Embryonic facial prominence (tissue), 1 donor: ENCODE results near the gene OFD1.

Experiments
- DNase-seq: peaks from one replicate; pipeline ENCODE4 v3.0.0-alpha.2; 2016; ENCODE audit errors: extremely low spot score

Gene OFD1

DNA sequence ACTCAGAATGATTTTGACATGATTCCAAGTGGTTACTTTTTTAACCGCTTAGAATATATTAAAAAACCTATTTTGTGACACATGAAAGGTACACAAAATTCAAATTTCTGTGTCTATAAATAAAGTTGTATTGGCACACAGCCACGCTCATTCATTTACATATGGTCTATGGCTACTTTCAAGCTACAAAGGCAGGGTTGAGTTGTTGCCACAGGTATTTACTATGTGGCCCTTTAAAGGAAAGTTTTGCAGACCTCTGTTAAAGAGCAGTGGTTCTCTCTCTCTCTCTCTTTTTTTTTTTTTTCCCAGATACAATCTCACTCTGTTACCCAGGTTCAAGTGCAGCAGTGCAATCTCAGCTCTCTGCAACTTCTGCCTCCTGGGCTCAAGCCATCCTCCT is 59.3 kb downstream of the OFD1 start:
- DNase-seq: no peak

DNA sequence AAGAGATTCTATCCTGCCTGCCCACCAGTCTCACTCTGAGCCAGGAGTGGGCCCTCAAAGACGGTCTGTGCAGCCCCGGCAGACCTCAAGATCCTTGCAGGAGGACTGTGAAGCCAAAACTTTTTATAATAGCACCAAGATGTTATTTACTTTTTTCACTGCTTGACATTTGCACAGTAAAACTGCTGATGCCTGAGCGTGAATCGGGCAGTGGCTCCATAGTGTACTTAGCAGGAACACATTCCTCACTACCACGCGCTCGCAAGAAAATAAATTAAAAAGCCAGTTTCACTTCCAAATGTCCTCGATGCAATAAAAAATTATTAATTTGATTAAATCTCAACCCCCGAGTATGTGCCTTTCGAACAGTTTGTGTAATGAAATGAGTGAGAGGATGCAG is 59.9 kb downstream of the OFD1 start:
- no peak for DNase-seq

DNA sequence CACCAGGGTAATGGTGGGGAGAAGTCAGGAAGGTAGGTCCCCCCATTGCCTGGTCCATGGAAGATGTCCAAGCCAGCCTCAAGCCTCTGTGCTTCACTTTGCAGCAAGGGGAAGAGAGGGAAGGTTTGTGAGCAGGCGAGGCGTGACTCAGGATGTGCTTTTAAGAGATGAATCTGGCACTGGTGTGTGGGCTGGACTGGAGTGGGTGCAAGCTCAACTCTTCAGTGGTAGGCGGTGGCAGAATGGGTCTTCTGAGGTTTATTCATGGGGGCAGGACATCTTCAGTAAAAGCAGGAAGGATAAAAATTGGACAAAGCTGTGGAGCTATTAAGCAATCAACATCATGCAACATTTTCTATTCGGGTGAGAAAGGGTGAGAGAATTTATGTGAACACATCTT is 63.0 kb downstream of the OFD1 start:
- no peak for DNase-seq

DNA sequence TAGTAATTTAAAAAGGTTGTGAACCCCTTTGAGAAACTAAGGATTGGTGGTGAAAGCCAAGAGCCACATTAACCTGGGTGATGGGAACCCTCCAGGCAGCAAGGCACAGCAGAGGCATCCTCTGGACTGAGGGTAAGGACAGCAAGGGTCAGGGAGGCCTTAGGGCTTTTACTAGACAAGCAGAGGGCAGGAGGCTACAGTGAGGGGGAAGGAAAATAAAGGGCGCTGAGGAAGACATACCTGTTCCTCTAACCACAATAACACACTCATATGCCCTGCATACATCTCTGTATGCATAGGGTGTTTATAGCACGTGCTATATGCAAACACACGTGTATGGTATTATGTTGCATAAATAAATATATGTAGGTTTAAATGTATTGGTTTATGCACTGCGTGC is 63.6 kb downstream of the OFD1 start:
- no peak for DNase-seq

DNA sequence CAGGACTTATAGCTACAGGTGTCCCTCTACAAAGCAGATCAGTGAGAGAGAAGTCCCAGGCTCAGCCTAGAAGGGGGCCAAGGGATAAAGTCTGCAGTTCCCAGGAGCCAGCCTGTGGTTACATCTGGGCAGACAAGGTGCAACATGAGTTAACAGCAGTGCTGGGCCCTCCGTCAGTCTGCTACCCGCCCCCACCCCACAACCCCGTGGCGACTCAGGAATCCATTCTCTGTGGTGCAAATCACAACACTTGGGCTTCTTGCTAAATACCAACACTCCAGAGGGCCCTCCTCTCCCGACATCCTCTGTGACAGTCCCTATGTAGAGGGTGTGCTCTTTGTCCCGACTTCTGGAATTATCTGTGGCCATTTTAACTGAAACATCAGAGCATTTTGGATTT is 68.6 kb downstream of the OFD1 start:
- no peak for DNase-seq

DNA sequence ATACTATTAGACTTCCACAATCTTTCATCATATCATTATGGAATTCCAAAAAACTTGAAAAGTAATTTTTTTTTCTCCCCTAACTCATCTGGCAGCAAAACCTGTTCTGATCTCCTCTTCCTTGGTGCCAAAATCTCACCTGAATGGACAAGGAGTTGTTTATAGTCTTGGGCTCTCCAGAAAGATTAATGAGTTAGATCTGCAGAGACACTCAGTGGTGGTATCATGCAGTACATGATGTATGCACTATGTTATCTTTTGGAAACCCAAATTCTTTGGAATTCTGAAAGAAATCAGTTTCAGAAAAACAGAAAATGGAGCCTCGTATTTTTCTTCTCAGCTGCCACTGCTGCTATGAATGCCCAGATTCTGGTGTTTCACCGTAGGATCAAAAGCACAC is 70.7 kb downstream of the OFD1 start:
- no peak for DNase-seq

DNA sequence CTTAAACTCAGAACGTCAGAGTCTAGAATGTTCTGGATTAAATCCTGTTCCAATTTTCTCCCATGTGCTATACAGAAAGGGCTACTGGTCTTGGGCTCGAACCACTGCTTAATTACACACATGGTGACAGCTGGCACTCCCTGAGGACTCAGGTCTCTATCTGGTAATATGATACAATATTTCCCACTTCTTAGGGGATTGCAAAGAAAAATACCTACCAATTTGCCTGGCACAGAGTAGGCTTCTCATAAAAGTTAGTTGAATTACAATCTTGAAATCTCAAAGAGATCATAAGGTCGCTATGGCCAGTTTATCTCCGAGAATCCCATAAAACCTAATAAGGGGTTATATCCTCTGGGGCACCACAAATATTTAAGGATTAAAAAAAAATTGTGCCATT is 73.7 kb downstream of the OFD1 start:
- DNase-seq: no peak

DNA sequence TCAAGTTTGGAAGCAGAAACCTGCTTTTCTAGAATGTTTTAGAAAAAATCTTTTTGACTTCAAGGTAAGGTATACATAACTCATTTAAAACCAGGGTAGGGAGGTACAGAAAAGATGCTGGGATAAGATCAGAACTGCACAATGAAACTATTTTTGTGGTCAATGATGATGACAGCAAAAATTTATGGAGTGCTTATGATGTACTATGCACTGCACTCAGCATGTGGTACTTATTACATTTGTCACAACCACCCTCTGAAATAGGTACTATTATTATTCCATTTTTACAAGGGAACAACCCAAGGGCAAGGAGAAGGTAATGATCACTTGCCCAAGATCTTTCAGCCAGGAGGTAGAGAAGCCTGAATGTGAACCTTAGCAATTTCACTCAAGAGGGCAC is 74.3 kb downstream of the OFD1 start:
- no peak for DNase-seq

DNA sequence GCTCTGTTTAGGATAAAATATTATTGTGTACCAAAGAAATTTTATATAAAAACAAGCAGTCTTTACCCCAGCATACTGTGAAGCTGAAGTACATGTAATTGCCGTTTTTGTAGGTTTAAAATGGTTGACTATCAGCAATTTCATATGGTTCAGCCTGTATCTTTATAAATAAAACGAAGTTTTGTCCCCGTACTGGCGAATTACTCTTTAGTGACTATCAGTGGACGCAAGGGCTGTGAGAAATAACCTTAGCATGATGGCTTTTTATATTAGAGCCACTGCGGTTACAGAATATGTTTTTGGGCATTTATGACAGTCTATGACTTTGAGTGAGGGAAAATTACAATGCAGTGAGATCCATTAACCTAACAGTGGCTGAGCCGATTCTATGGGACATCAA is 81.1 kb downstream of the OFD1 start:
- DNase-seq: no peak

DNA sequence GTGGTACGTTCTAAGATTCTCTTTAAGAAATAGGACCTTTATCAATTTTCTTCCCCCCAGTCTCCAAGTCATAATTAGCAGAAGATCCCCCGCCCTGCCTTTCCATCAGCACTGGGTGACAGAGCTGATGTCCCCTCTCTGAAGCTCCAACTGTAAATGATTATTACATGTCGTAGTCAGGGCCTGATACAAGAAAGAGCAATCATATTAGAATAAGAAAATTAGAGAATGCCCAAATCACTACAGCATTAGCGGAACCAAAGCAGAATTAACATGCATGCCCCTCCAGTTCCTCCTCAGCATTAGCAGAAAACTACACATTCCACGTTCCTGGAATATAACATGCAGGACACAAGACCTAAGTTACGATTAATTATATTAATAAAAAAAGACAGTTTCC is 81.6 kb downstream of the OFD1 start:
- DNase-seq: no peak

DNA sequence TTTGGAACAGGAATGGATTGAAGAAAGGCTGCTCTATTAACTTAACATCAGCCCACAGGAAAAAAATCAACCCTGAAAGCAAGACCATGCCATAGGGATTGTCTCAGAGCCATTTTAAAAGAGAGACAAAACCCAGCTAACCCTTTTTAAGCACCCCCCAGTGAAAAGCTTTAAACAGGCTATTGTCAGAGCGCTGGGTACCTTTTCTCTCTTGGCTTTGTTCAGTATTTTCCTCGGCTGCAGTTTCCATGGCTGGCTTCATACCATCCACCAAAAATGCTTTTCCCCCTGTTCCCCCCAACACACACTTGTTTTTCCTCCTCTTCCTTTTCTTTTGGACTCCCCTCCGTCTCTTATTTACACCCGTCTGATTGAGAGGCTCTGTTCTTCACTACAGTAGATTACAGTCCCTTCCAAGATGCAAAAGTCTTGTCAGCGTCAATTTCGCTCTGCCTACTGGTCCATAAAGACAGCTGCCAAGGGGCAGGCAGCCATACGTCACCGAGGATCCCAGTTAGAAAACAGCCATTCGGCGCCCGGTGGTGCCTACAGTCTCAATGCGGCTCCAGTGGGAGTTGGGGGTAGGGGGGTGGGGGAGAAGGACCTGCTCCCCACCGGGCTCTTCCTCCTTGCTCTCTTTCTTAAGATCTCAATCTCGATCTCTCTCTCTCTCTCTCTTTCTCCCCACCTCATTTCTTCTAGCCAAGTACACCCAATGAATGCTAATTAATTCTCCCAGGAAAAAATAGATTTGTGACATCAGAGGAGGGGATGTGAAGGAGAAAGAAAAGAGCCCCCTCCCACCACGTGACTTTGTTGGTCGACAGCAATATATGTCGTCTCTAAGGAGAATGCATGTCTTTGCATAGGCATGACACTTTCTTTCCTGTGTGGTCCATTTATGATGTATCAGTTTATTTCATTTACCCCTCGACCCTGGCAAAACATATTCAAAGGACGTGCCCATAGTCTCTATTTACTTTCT is 82.4 kb downstream of the OFD1 start, which contains the start of gene GPM6B:
TSS of gene GPM6B (minus strand) at position 451 of the 985 bp plus-strand sequence. CDS start at position 262, 189 bp downstream.
- DNase-seq: no peak
